IMR-90 (cell line): ENCODE results near the gene CGB5. TPM values are rescaled to one million over a fixed set of nuclear protein-coding genes. Genes with fewer than 3 reads are reported as not detected.

ENCODE experiments used
- ATAC-seq: fragments of 200-7000 bp; cut with Tn5 transposase; 2 replicates; pipeline ENCODE4 v1.9.1; 2020; ENCODE audit warnings: low read depth, mild to moderate bottlenecking, moderate library complexity
- BruUV-seq: library from RNA; stranded (reverse); fragments of 400-500 nt; replicated peaks from 2 replicates; lab custom pipeline; 2021; lab: Mats Ljungman, UMichigan
- CTCF ChIA-PET: fragments of 300-600 bp; formaldehyde crosslinking; extraction: SDS; loops from one replicate; lab custom pipeline; 2021; ENCODE audit warnings: antibody characterized with exemption; lab: Yijun Ruan, JAX
- POLR2A ChIA-PET: fragments of 300-600 bp; sonication (Branson Sonifier 250); formaldehyde crosslinking; loops from one replicate; lab custom pipeline; 2022; ENCODE audit warnings: antibody characterized with exemption; ENCODE audit not compliant: unreplicated experiment; lab: Charles Lee
- DNase-seq: peaks from one replicate; pipeline ENCODE4 v3.0.0; 2013
- H2AFZ ChIP-seq: replicated peaks from 2 replicates; pipeline ENCODE3; 2013; ENCODE audit warnings: low read length, mild to moderate bottlenecking; ENCODE audit not compliant: poor library complexity
- H2AK5ac ChIP-seq: 2 replicates; pipeline ENCODE4 v1.6.1; 2013; ENCODE audit warnings: low read depth, low read length, inconsistent platforms
- H2AK9ac ChIP-seq: replicated peaks from 2 replicates; pipeline ENCODE3; 2013; ENCODE audit warnings: mild to moderate bottlenecking, low read depth, low read length, moderate library complexity; ENCODE audit not compliant: poor library complexity
- H2BK120ac ChIP-seq: 2 replicates; pipeline ENCODE4 v1.6.1; 2013; ENCODE audit warnings: low read depth, low read length, inconsistent platforms
- H2BK15ac ChIP-seq: 3 replicates; pipeline ENCODE4 v1.6.1; 2013; ENCODE audit warnings: low read depth, low read length, inconsistent platforms
- H2BK20ac ChIP-seq: 2 replicates; pipeline ENCODE4 v1.6.1; 2013; ENCODE audit warnings: low read depth, mild to moderate bottlenecking, inconsistent platforms, low read length, moderate library complexity
- H2BK5ac ChIP-seq: 2 replicates; pipeline ENCODE4 v1.6.1; 2013; ENCODE audit warnings: mild to moderate bottlenecking, low read depth, low read length, inconsistent platforms; ENCODE audit not compliant: poor library complexity, severe bottlenecking
- H3K14ac ChIP-seq: replicated peaks from 2 replicates; pipeline ENCODE4 v1.6.1; 2013; ENCODE audit warnings: low read depth, low read length, inconsistent platforms
- H3K18ac ChIP-seq: 2 replicates; pipeline ENCODE4 v1.6.1; 2013; ENCODE audit warnings: low read depth, low read length, control low read depth
- H3K23ac ChIP-seq: 2 replicates; pipeline ENCODE4 v1.6.1; 2013; ENCODE audit warnings: low read depth, low read length, inconsistent platforms
- H3K27ac ChIP-seq: 2 replicates; pipeline ENCODE4 v1.5.1; 2013; ENCODE audit warnings: mild to moderate bottlenecking, control low read depth, low read length; ENCODE audit not compliant: insufficient read depth
- H3K27me3 ChIP-seq: 2 replicates; pipeline ENCODE4 v1.6.1; 2013; ENCODE audit warnings: low read length; ENCODE audit not compliant: control insufficient read depth, insufficient read depth
- H3K36me3 ChIP-seq: 2 replicates; pipeline ENCODE4 v1.6.1; 2013; ENCODE audit warnings: low read length, mixed read lengths; ENCODE audit not compliant: control insufficient read depth, insufficient read depth
- H3K4ac ChIP-seq: 2 replicates; pipeline ENCODE4 v1.6.1; 2013; ENCODE audit warnings: low read depth, low read length, inconsistent platforms
- H3K4me1 ChIP-seq: 2 replicates; pipeline ENCODE4 v1.6.1; 2013; ENCODE audit warnings: low read length, mixed read lengths; ENCODE audit not compliant: control insufficient read depth, insufficient read depth
- H3K4me2 ChIP-seq: 2 replicates; pipeline ENCODE4 v1.6.1; 2013; ENCODE audit warnings: low read depth, mild to moderate bottlenecking, control low read depth, low read length, moderate library complexity
- H3K4me3 ChIP-seq: 2 replicates; pipeline ENCODE4 v1.5.1; 2013; ENCODE audit warnings: low read depth, mild to moderate bottlenecking, control low read depth, low read length, moderate library complexity; ENCODE audit not compliant: insufficient read depth
- H3K56ac ChIP-seq: 2 replicates; pipeline ENCODE4 v1.6.1; 2013; ENCODE audit warnings: low read length, inconsistent platforms; ENCODE audit not compliant: insufficient read depth; ENCODE audit errors: extremely low read depth
- H3K79me1 ChIP-seq, 2 experiments: 2 replicates each; pipeline ENCODE4 v1.6.1; 2013; ENCODE audit warnings: low read length in 2 of 2, inconsistent platforms in 1 of 2, low read depth in 1 of 2
- H3K9ac ChIP-seq: 2 replicates; pipeline ENCODE4 v1.6.1; 2013; ENCODE audit warnings: low read depth, low read length, control low read depth
- H3K9me1 ChIP-seq: 2 replicates; pipeline ENCODE4 v1.6.1; 2013; ENCODE audit warnings: low read length, inconsistent platforms; ENCODE audit not compliant: insufficient read depth
- H3K9me3 ChIP-seq: 2 replicates; pipeline ENCODE4 v1.6.1; 2013; ENCODE audit warnings: low read length; ENCODE audit not compliant: control insufficient read depth, insufficient read depth
- H4K20me1 ChIP-seq: 2 replicates; pipeline ENCODE4 v1.6.1; 2013; ENCODE audit warnings: low read length, inconsistent platforms; ENCODE audit not compliant: insufficient read depth
- H4K5ac ChIP-seq: 2 replicates; pipeline ENCODE4 v1.6.1; 2013; ENCODE audit warnings: mild to moderate bottlenecking, low read depth, low read length, control low read depth
- H4K8ac ChIP-seq, 2 experiments: 2 replicates each; pipeline ENCODE4 v1.6.1; 2013; ENCODE audit warnings: low read depth in 2 of 2, low read length in 2 of 2, control low read depth in 1 of 2, inconsistent platforms in 1 of 2
- H4K91ac ChIP-seq: 2 replicates; pipeline ENCODE4 v1.6.1; 2013; ENCODE audit warnings: low read depth, low read length, inconsistent platforms; ENCODE audit not compliant: insufficient read depth
- BHLHE40 ChIP-seq: fragments of 150-350 bp; IDR thresholded peaks from 2 replicates; pipeline ENCODE4 v1.6.1; 2016; ENCODE audit warnings: mild to moderate bottlenecking, low read depth, low read length
- CHD1 ChIP-seq: IDR thresholded peaks from 2 replicates; pipeline ENCODE4 v1.6.1; 2012; ENCODE audit warnings: low read depth, low read length, improper control_type of control experiment
- ELK1 ChIP-seq: fragments of 150-350 bp; IDR thresholded peaks from 2 replicates; pipeline ENCODE4 v1.6.1; 2016; ENCODE audit warnings: low read depth, mild to moderate bottlenecking, low read length, moderate library complexity, borderline replicate concordance
- MXI1 ChIP-seq: IDR thresholded peaks from 2 replicates; pipeline ENCODE4 v1.6.1; 2012; ENCODE audit warnings: low read depth, mild to moderate bottlenecking, low read length, moderate library complexity, borderline replicate concordance
- RAD21 ChIP-seq: IDR thresholded peaks from 2 replicates; pipeline ENCODE4 v1.6.1; 2012; ENCODE audit warnings: low read length, improper control_type of control experiment
- whole genome bisulfite sequencing, 2 experiments: methylation state at CpG; one replicate each; pipeline versions ENCODE4 v1.1.5 to v1.1.7; 2013; ENCODE audit warnings: missing lambda C conversion rate in 2 of 2; ENCODE audit not compliant: insufficient read length in 1 of 2; ENCODE audit errors: extremely low coverage in 2 of 2; 5-methylcytosine and 5-hydroxymethylcytosine counted together
- dilution Hi-C: fragments of 300-500 bp; cut with HindIII; formaldehyde crosslinking; loops from one replicate; pipeline ENCODE4 v1.14.3; 2018; ENCODE audit warnings: low sequenced_read_pairs; ENCODE audit not compliant: unreplicated experiment
- in situ Hi-C: fragments of 300-500 bp; cut with MboI; formaldehyde crosslinking; loops from 3 replicates; pipeline ENCODE4 v1.14.3; 2019; ENCODE audit warnings: low sequenced_read_pairs, inconsistent platforms, mixed read lengths
- intact Hi-C: fragments of 100-400 bp; cut with micrococcal nuclease; formaldehyde crosslinking; loops from 2 replicates; pipeline ENCODE4 v1.10.0; 2022
- polyA plus RNA-seq, 3 experiments: library from polyadenylated mRNA; depleted of rRNA; stranded (reverse); fragments of >200 nt; gene quantifications; 2 replicates each; pipeline ENCODE4 v1.2.3, GENCODE V29; 2012; ENCODE audit warnings: low replicate concordance in 1 of 3
- total RNA-seq: library from RNA; depleted of rRNA; stranded (reverse); fragments of >200 nt; gene quantifications from 2 replicates; pipeline ENCODE4 v1.2.3, GENCODE V29; 2012

The CGB5 gene
- total and polyA plus RNA-seq, 2 of the 4 experiments (the other 2 are of a cell fraction) = not detected

GRCh38 chr19:49091391-49092038, 47.9 kb downstream of the CGB5 start:
- no peak overlapping the region for H2BK120ac ChIP-seq
- H4K91ac ChIP-seq = no peak overlapping the region
- no peak overlapping the region for H3K27ac ChIP-seq
- no peak overlapping the region for H2AK9ac ChIP-seq
- H3K9ac ChIP-seq = no peak overlapping the region
- 100% methylated on average over 8 of the region's 17 CpGs; no CpG with 5 or more reads in 1 of the 2 experiments for WGBS, 2 experiments
- no peak overlapping the region for H2BK20ac ChIP-seq
- no peak overlapping the region for H3K23ac ChIP-seq
- H3K27me3 ChIP-seq = no peaks in the 10 kb centered on the region
- peaks cover 77% of the 10 kb centered on the region for H4K20me1 ChIP-seq
- no peak overlapping the region for H4K8ac ChIP-seq
- H3K18ac ChIP-seq = no peak overlapping the region
- H2AK5ac ChIP-seq = no peak overlapping the region
- no peak overlapping the region for H3K56ac ChIP-seq
- dilution Hi-C loops = no loop called here
- no peak for ATAC-seq
- H3K4me1 ChIP-seq = peaks cover 3% of the 10 kb centered on the region
- H3K4me2 ChIP-seq = no peak overlapping the region
- no peak overlapping the region for H3K14ac ChIP-seq
- intact Hi-C loops = no loop called here
- H3K79me1 ChIP-seq = peaks cover 34 to 63% of the 10 kb centered on the region in 2 experiments
- no peak overlapping the region for H2BK5ac ChIP-seq
- H2BK15ac ChIP-seq = no peak overlapping the region
- no peaks in the 10 kb centered on the region for H3K9me3 ChIP-seq
- no peak for DNase-seq
- H3K4ac ChIP-seq = no peak overlapping the region
- H3K36me3 ChIP-seq = peaks cover 65% of the 10 kb centered on the region
- no peak overlapping the region for H3K4me3 ChIP-seq
- in situ Hi-C loops = no loop called here
- H4K5ac ChIP-seq = no peak overlapping the region
- H2AFZ ChIP-seq = no peak overlapping the region
- no peaks in the 10 kb centered on the region for H3K9me1 ChIP-seq
- no TSS peak for BruUV-seq
- CTCF ChIA-PET = no interaction called here
- POLR2A ChIA-PET = no interaction called here
- no peak for TF ChIP-seq ELK1
- TF ChIP-seq RAD21 = no peak
- no peak for TF ChIP-seq MXI1
- no peak for TF ChIP-seq BHLHE40
- TF ChIP-seq CHD1 = no peak
